Breast epithelium (tissue), 4 donors: ENCODE data around the gene CBLB. TPM values are rescaled to one million over a fixed set of nuclear protein-coding genes. Genes with fewer than 3 reads are reported as not detected.

Source experiments
- DNase-seq, 2 donors: peaks; one replicate each; pipeline ENCODE4 v3.0.0-alpha.2; 2019; ENCODE audit warnings: low spot score in 2 of 2
- H3K27ac ChIP-seq, 2 donors: fragments of 200-600 bp; sonication (generic) in 1 of 2; one replicate each; pipeline ENCODE4 v1.5.1; 2016 to 2019; ENCODE audit warnings: mild to moderate bottlenecking in 1 of 2
- H3K27me3 ChIP-seq, 2 donors: fragments of 200-600 bp; sonication (generic) in 1 of 2; one replicate each; pipeline versions ENCODE4 v1.5.1 to v1.6.0; 2017 to 2019; ENCODE audit warnings: control low read depth in 1 of 2, mild to moderate bottlenecking in 1 of 2
- H3K36me3 ChIP-seq: fragments of 200-600 bp; one replicate; pipeline ENCODE4 v1.5.1; 2019
- H3K4me1 ChIP-seq, 2 donors: fragments of 200-600 bp; sonication (generic); one replicate each; pipeline ENCODE4 v1.5.1; 2016 to 2019; ENCODE audit warnings: control low read depth in 1 of 2
- H3K4me3 ChIP-seq, 3 donors: fragments of 200-600 bp; sonication (generic); 1 replicate in 2 of 3; 2 replicates in 1 of 3; pipeline ENCODE4 v1.5.1; 2016 to 2019; ENCODE audit warnings: mild to moderate bottlenecking in 3 of 3, moderate library complexity in 2 of 3
- H3K9me3 ChIP-seq, 2 donors: fragments of 200-600 bp; sonication (generic) in 1 of 2; one replicate each; pipeline ENCODE4 v1.5.1; 2016 to 2019; ENCODE audit warnings: control low read depth in 1 of 2
- POLR2A ChIP-seq: fragments of 450-650 bp; IDR thresholded peaks from one replicate; pipeline ENCODE4 v1.6.1; 2016; ENCODE audit warnings: antibody characterized with exemption, mild to moderate bottlenecking, moderate library complexity
- POLR2AphosphoS5 ChIP-seq, 3 donors: sonication (generic); formaldehyde crosslinking; IDR thresholded peaks; one replicate each; pipeline ENCODE4 v1.6.1; 2017; ENCODE audit warnings: antibody characterized with exemption in 3 of 3
- intact Hi-C: fragments of 100-400 bp; cut with DNase I; formaldehyde crosslinking; loops from one replicate; pipeline ENCODE4 v1.15.1; 2023; ENCODE audit warnings: low total_unique reads
- total RNA-seq, 3 donors: library from RNA; depleted of rRNA; stranded (reverse); fragments of >200 nt; gene quantifications; one replicate each; pipeline ENCODE4 v1.1.0, GENCODE V29; 2016
- TF ChIP-seq, protein P1 (sequence below), 3 donors: fragments of 450-650 bp; IDR thresholded peaks; one replicate each; pipeline ENCODE4 v1.5.1; 2016 to 2017; ENCODE audit warnings: antibody characterized with exemption in 3 of 3, mild to moderate bottlenecking in 3 of 3, moderate library complexity in 3 of 3

The CBLB gene
- total RNA-seq, 3 donors from 2014 or later, result 57.7 to 107 (median 70.8) TPM

DNA sequence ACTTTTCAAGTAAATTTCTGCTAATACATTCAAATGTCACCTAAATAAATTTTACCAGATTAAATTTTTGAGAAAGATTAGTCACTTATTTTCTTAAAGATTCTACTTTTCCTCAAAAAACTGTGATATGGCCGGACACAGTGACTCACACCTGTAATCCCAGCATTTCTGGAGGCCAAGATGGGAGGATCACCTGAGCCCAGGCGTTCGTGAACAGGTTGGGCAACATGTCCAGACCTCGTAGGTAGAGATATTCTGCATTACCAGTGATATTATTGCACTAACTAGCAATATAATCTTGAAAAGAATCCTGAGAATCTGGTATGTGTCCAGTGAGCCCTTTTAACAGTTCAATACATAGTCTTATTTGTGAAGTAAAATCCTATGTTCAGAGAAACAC lies 61.7 kb downstream of the CBLB start:
- H3K9me3 ChIP-seq, result no peaks in the 10 kb centered on the region
- H3K4me1 ChIP-seq, result no peaks in the 10 kb centered on the region
- DNase-seq, result no peak
- TF ChIP-seq POLR2A (no peak), POLR2AphosphoS5 (IDR thresholded peaks at IDR 0.05) (no peak)
- TF ChIP-seq, protein P1, sequence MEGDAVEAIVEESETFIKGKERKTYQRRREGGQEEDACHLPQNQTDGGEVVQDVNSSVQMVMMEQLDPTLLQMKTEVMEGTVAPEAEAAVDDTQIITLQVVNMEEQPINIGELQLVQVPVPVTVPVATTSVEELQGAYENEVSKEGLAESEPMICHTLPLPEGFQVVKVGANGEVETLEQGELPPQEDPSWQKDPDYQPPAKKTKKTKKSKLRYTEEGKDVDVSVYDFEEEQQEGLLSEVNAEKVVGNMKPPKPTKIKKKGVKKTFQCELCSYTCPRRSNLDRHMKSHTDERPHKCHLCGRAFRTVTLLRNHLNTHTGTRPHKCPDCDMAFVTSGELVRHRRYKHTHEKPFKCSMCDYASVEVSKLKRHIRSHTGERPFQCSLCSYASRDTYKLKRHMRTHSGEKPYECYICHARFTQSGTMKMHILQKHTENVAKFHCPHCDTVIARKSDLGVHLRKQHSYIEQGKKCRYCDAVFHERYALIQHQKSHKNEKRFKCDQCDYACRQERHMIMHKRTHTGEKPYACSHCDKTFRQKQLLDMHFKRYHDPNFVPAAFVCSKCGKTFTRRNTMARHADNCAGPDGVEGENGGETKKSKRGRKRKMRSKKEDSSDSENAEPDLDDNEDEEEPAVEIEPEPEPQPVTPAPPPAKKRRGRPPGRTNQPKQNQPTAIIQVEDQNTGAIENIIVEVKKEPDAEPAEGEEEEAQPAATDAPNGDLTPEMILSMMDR (IDR thresholded peaks at IDR 0.05), result no peak
- intact Hi-C loops, result no loop called here
- H3K4me3 ChIP-seq, result no peak overlapping the region
- no peaks in the 10 kb centered on the region for H3K36me3 ChIP-seq
- H3K27ac ChIP-seq, result no peak overlapping the region
- H3K27me3 ChIP-seq, result no peaks in the 10 kb centered on the region

GRCh38 chr3:105806359-105806758 lies 62.5 kb downstream of the CBLB start:
- Histone ChIP-seq H3K4me1 (no peaks in the 10 kb centered on the region), H3K27me3 (no peaks in the 10 kb centered on the region), H3K36me3 (no peaks in the 10 kb centered on the region), H3K9me3 (no peaks in the 10 kb centered on the region), H3K4me3 (no peak overlapping the region), H3K27ac (no peak overlapping the region)
- intact Hi-C loops, result no loop called here
- TF ChIP-seq POLR2AphosphoS5 (IDR thresholded peaks at IDR 0.05) (no peak), POLR2A (no peak)
- TF ChIP-seq, protein P1 (IDR thresholded peaks at IDR 0.05), result no peak
- no peak for DNase-seq

DNA sequence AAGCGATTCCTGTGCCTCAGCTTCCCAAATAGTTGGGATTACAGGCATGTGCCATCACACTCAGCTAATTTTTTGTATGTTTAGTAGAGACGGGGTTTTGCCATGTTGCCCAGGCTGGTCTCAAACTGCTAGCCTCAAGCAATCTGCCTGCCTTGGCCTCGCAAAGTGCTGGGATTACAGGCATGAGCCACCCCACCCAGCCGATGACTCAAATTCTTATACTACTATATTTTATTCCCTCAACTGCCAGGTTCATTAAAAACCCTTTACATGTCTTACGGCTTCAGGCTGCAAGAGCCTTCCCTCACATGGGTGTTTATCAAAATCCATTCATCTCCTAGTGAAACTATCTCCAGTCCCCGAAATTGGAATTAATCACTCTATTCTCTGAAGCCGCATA lies 63.4 kb downstream of the CBLB start:
- DNase-seq, result no peak
- intact Hi-C loops, result no loop called here
- Histone ChIP-seq H3K27ac (no peak overlapping the region), H3K27me3 (no peaks in the 10 kb centered on the region), H3K9me3 (no peaks in the 10 kb centered on the region), H3K36me3 (no peaks in the 10 kb centered on the region), H3K4me1 (no peaks in the 10 kb centered on the region), H3K4me3 (no peak overlapping the region)
- no peak for TF ChIP-seq POLR2AphosphoS5 (IDR thresholded peaks at IDR 0.05)
- TF ChIP-seq POLR2A, result no peak
- TF ChIP-seq, protein P1 (IDR thresholded peaks at IDR 0.05), result no peak

DNA sequence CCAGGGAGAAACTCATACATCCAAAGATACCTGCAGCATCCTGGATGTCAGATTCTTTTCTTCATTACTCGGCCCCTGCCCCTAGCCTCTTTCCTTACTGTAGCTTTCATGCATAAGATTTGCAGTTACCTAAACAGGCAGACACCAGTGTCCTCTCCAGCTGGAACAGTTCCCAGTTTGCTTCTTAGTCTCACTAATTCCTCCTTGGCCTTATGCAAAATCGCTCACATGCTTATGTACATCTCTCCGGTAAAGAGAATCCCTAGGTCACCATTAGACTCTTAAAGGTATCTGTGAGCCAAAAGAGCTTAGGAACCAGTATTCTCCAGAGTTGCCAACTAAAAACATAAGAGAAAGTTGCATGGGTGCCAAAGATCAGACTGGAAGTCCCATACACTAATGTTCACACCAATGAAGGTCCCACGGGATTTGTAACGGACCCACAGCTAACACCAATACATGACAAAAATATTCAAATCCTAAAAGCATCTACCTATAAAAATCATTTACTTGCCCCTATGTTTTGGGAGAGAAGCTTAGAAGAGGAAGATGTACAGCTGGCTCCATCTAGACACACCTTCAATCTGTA lies 66.6 kb downstream of the CBLB start:
- TF ChIP-seq POLR2A (no peak), POLR2AphosphoS5 (IDR thresholded peaks at IDR 0.05) (no peak)
- TF ChIP-seq, protein P1 (IDR thresholded peaks at IDR 0.05), result no peak
- no peaks in the 10 kb centered on the region for H3K4me1 ChIP-seq
- H3K27ac ChIP-seq, result no peak overlapping the region
- no peaks in the 10 kb centered on the region for H3K9me3 ChIP-seq
- H3K27me3 ChIP-seq, result no peaks in the 10 kb centered on the region
- no peak overlapping the region for H3K4me3 ChIP-seq
- DNase-seq, result no peak
- H3K36me3 ChIP-seq, result no peaks in the 10 kb centered on the region
- intact Hi-C loops, result no loop called here

DNA sequence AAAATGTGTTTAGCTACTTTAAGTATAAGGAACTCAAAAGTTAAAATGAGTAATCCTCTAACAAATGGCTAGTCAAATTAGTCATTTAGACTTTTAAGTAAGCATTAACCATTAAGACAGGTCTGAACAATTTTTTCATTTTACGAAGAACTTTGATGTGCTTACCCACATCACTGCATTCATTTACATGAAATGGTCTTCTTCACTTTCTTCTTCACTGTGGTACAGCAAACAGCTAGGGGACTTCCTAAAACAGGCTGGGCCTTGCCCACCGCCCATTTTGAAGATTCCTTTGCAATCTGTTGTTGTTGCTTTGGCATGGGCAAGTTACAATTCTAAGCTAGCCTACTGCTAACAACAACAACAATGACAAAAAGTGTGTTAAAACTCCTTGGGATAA lies 67.4 kb downstream of the CBLB start:
- H3K9me3 ChIP-seq, result no peaks in the 10 kb centered on the region
- H3K4me1 ChIP-seq, result no peaks in the 10 kb centered on the region
- TF ChIP-seq POLR2A (no peak), POLR2AphosphoS5 (IDR thresholded peaks at IDR 0.05) (no peak)
- TF ChIP-seq, protein P1 (IDR thresholded peaks at IDR 0.05), result no peak
- DNase-seq, result no peak
- H3K27ac ChIP-seq, result no peak overlapping the region
- no peaks in the 10 kb centered on the region for H3K36me3 ChIP-seq
- no peak overlapping the region for H3K4me3 ChIP-seq
- no peaks in the 10 kb centered on the region for H3K27me3 ChIP-seq
- intact Hi-C loops, result no loop called here
